ENCODE measurements around the gene USP17L13. TPM values are rescaled to one million over a fixed set of nuclear protein-coding genes. Genes with fewer than 3 reads are reported as not detected.

The USP17L13 gene
- total RNA-seq = not detected in 2 replicates

DNA sequence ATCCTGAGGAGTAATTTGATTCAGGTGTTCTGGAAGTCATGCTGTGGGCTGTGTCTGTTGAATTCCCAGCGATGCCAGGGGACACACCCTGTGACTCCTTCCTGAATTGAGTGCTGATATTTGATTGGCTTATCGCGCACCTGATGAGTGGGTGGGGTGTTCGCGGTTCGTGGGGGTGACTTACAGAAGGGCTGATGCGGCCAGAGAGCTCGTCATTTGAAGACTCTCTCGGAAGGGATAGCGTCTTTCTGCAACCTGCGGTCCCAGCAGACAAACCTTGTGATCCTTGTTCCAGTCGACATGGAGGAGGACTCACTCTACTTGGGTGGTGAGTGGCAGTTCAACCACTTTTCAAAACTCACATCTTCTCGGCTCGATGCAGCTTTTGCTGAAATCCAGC is at the start of gene USP17L13:
USP17L13 (plus strand) TSS at position 301 of the 400 bp plus-strand sequence; CDS start at position 301, 0 bp downstream.

GRCh38 chr4:9210357-9210756 is 14.3 kb upstream of the USP17L13 start, which contains the start of gene USP17L10:
Gene USP17L10, plus strand, starts transcription at chr4:9210657. Its CDS starts 0 bp downstream, at chr4:9210657.

DNA sequence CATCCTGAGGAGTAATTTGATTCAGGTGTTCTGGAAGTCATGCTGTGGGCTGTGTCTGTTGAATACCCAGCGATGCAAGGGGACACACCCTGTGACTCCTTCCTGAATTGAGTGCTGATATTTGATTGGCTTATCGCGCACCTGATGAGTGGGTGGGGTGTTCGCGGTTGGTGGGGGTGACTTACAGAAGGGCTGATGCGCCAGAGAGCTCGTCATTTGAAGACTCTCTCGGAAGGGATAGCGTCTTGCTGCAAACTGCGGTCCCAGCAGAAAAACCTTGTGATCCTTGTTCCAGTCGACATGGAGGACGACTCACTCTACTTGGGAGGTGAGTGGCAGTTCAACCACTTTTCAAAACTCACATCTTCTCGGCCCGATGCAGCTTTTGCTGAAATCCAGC is 9.6 kb upstream of the USP17L13 start, which contains the start of gene USP17L11:
USP17L11 (plus strand) TSS at position 301 of the 400 bp plus-strand sequence; CDS start at position 301, 0 bp downstream.

DNA sequence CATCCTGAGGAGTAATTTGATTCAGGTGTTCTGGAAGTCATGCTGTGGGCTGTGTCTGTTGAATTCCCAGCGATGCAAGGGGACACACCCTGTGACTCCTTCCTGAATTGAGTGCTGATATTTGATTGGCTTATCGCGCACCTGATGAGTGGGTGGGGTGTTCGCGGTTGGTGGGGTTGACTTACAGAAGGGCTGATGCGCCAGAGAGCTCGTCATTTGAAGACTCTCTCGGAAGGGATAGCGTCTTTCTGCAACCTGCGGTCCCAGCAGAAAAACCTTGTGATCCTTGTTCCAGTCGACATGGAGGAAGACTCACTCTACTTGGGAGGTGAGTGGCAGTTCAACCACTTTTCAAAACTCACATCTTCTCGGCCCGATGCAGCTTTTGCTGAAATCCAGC is 4.8 kb upstream of the USP17L13 start, which contains the start of gene USP17L12:
USP17L12 (plus strand) TSS at position 301 of the 400 bp plus-strand sequence; CDS start at position 301, 0 bp downstream.

DNA sequence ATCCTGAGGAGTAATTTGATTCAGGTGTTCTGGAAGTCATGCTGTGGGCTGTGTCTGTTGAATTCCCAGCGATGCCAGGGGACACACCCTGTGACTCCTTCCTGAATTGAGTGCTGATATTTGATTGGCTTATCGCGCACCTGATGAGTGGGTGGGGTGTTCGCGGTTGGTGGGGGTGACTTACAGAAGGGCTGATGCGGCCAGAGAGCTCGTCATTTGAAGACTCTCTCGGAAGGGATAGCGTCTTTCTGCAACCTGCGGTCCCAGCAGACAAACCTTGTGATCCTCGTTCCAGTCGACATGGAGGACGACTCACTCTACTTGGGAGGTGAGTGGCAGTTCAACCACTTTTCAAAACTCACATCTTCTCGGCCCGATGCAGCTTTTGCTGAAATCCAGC is 9.4 kb downstream of the USP17L13 start, which contains the start of gene USP17L15:
USP17L15 (plus strand) TSS at position 301 of the 400 bp plus-strand sequence; CDS start at position 301, 0 bp downstream.

GRCh38 chr4:9243579-9243978 is 18.9 kb downstream of the USP17L13 start, which contains the start of gene USP17L17:
Gene USP17L17, plus strand, starts transcription at chr4:9243879. Its CDS starts 0 bp downstream, at chr4:9243879.

DNA sequence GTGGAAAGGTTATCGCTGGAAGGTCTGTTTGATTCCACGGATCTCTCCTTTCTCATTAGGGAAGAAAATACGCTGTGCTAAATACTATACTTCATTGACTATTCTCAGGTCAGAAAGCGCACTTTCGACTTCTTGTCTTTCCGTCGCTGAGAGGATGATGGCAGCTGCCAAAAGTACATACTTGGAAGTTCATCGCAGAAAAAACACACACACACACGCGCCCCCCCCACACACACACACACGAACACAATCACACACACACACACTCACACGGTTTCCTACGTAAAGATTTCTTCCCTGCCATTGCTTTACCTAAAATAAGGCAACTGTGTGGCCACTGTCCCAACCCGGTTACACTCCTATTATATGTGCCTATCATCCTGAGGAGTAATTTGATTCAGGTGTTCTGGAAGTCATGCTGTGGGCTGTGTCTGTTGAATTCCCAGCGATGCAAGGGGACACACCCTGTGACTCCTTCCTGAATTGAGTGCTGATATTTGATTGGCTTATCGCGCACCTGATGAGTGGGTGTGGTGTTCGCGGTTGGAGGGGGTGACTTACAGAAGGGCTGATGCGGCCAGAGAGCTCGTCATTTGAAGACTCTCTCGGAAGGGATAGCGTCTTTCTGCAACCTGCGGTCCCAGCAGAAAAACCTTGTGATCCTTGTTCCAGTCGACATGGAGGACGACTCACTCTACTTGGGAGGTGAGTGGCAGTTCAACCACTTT is 23.4 kb downstream of the USP17L13 start, which contains the start of gene USP17L18:
USP17L18 (plus strand) TSS at position 678 of the 728 bp plus-strand sequence; CDS start at position 678, 0 bp downstream.

DNA sequence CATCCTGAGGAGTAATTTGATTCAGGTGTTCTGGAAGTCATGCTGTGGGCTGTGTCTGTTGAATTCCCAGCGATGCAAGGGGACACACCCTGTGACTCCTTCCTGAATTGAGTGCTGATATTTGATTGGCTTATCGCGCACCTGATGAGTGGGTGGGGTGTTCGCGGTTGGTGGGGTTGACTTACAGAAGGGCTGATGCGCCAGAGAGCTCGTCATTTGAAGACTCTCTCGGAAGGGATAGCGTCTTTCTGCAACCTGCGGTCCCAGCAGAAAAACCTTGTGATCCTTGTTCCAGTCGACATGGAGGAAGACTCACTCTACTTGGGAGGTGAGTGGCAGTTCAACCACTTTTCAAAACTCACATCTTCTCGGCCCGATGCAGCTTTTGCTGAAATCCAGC is 28.4 kb downstream of the USP17L13 start, which contains the start of gene USP17L19:
USP17L19 (plus strand) TSS at position 301 of the 400 bp plus-strand sequence; CDS start at position 301, 0 bp downstream.

GRCh38 chr4:9257824-9258223 is 33.1 kb downstream of the USP17L13 start, which contains the start of gene USP17L20:
Gene USP17L20, plus strand, starts transcription at chr4:9258124. Its CDS starts 0 bp downstream, at chr4:9258124.

DNA sequence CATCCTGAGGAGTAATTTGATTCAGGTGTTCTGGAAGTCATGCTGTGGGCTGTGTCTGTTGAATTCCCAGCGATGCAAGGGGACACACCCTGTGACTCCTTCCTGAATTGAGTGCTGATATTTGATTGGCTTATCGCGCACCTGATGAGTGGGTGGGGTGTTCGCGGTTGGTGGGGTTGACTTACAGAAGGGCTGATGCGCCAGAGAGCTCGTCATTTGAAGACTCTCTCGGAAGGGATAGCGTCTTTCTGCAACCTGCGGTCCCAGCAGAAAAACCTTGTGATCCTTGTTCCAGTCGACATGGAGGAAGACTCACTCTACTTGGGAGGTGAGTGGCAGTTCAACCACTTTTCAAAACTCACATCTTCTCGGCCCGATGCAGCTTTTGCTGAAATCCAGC is 37.9 kb downstream of the USP17L13 start, which contains the start of gene USP17L21:
USP17L21 (plus strand) TSS at position 301 of the 400 bp plus-strand sequence; CDS start at position 301, 0 bp downstream.

GRCh38 chr4:9267319-9267718 is 42.6 kb downstream of the USP17L13 start, which contains the start of gene USP17L22:
Gene USP17L22, plus strand, starts transcription at chr4:9267619. Its CDS starts 0 bp downstream, at chr4:9267619.

Other genes with a start within 250 kb of the USP17L13 start
- not detected in 2 replicates for gene FAM90A26, start 54.5 kb upstream of the USP17L13 start, total RNA-seq
- not detected in 2 replicates for gene USP17L10, start 14.2 kb upstream of the USP17L13 start, total RNA-seq
- gene USP17L11, start 9.5 kb upstream of the USP17L13 start, total RNA-seq = not detected in 2 replicates
- gene USP17L12, start 4.7 kb upstream of the USP17L13 start, total RNA-seq = not detected in 2 replicates
- gene USP17L15, start 9.5 kb downstream of the USP17L13 start, total RNA-seq = not detected in 2 replicates
- gene USP17L17, start 19.0 kb downstream of the USP17L13 start, total RNA-seq = not detected in 2 replicates
- not detected in 2 replicates for gene USP17L18, start 23.7 kb downstream of the USP17L13 start, total RNA-seq
- not detected in 2 replicates for gene USP17L19, start 28.5 kb downstream of the USP17L13 start, total RNA-seq
- not detected in 2 replicates for gene USP17L20, start 33.2 kb downstream of the USP17L13 start, total RNA-seq
- gene USP17L21, start 38.0 kb downstream of the USP17L13 start, total RNA-seq = not detected in 2 replicates
- not detected in 2 replicates for gene USP17L22, start 42.7 kb downstream of the USP17L13 start, total RNA-seq
- not detected in 2 replicates for gene USP17L24, start 100.3 kb downstream of the USP17L13 start, total RNA-seq
- not detected in 2 replicates for gene USP17L25, start 105.0 kb downstream of the USP17L13 start, total RNA-seq
- not detected in 2 replicates for gene USP17L26, start 109.8 kb downstream of the USP17L13 start, total RNA-seq
- gene USP17L5, start 114.5 kb downstream of the USP17L13 start, total RNA-seq = not detected in 2 replicates
- gene USP17L27, start 119.3 kb downstream of the USP17L13 start, total RNA-seq = not detected in 2 replicates
- gene USP17L28, start 124.0 kb downstream of the USP17L13 start, total RNA-seq = not detected in 2 replicates
- gene USP17L29, start 128.7 kb downstream of the USP17L13 start, total RNA-seq = not detected in 2 replicates
- not detected in 2 replicates for gene USP17L30, start 138.2 kb downstream of the USP17L13 start, total RNA-seq
- not detected in 2 replicates for gene DEFB131A, start 219.5 kb downstream of the USP17L13 start, total RNA-seq

Data from mammary microvascular endothelial cell (primary cell).